Hepatic stellate cell (primary cell): ENCODE results near the gene ZFAND5.
A peak's percentile ranks its signal among the peaks of the same experiment; 100 is the strongest.

Experiments used
- DNase-seq: peaks from one replicate; pipeline ENCODE4 v3.0.0; 2011; ENCODE audit warnings: low spot score

Gene ZFAND5

DNA sequence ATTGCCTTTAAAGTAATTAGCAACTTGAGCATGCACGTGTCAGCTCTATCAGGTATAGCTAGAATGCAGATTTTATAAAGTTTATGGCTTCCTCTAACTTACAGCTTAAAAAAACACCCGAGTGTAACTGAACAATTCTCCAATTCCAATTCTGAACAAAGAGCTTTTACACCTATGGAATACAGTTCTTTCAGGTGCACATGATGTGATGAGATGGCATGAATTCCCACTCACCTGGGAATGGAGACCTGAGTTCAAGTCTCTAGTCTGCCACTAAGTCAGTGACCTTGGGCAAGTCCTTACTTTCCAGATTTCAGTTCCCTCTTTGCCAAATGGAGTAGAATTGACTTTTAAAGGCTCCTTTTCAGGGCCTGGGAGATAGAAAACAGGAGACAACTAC lies 1.8 kb downstream of the ZFAND5 start:
- DNase-seq = no peak

- DNase-seq = peak; percentile 74
These were observed 2.3 kb downstream of the ZFAND5 start for GRCh38 chr9:72362680-72363139.

GRCh38 chr9:72362118-72362531 lies 2.9 kb downstream of the ZFAND5 start:
- no peak for DNase-seq

GRCh38 chr9:72361217-72361616 lies 3.8 kb downstream of the ZFAND5 start:
- DNase-seq = no peak

- DNase-seq = no peak
These were observed 4.7 kb downstream of the ZFAND5 start for GRCh38 chr9:72360324-72360723.

GRCh38 chr9:72356041-72356582 lies 8.9 kb downstream of the ZFAND5 start:
- no peak for DNase-seq

- no peak for DNase-seq
These were observed 9.9 kb downstream of the ZFAND5 start for GRCh38 chr9:72355153-72355552.

DNA sequence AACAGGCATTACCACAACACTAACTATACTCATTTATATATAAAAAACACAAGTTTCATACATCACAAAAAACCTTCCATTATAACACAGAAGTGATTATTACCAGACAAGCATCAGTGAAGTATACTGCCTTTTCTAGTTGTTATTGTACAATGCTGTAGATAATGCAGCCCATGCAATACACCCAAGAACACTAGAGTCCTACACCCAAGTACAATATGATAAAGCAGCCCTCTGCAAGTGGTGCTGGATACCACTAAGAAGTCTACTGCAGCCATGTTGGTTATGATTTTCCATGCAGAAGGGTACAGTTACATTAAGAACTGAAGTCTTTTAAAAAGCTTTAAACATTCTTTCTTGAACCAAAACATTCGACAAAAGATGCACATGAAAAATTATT lies 10.3 kb downstream of the ZFAND5 start:
- DNase-seq = no peak

GRCh38 chr9:72353455-72354116 lies 11.4 kb downstream of the ZFAND5 start:
- no peak for DNase-seq

DNA sequence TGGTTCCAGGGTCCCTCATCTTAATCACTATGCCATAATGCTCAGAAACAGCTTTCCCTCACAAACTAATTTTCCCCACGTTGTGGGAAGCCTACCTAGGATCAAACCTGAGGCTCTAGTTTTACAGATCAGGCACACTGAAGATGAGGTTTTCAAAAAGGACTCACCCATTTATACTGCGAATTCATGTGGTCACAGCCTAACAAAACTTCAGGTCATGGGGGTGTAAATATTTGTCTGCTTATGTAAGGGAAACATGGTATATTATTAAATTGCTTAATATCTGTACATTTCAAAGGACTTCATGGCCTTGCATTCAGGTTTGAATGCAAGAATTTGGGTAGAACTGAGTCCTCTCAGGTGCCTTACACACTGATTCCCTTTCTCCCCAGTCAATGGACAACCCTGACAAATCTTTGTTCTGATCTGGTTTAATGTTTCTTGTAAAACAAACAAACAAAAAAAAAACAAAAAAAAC lies 12.1 kb downstream of the ZFAND5 start:
- DNase-seq = no peak

DNA sequence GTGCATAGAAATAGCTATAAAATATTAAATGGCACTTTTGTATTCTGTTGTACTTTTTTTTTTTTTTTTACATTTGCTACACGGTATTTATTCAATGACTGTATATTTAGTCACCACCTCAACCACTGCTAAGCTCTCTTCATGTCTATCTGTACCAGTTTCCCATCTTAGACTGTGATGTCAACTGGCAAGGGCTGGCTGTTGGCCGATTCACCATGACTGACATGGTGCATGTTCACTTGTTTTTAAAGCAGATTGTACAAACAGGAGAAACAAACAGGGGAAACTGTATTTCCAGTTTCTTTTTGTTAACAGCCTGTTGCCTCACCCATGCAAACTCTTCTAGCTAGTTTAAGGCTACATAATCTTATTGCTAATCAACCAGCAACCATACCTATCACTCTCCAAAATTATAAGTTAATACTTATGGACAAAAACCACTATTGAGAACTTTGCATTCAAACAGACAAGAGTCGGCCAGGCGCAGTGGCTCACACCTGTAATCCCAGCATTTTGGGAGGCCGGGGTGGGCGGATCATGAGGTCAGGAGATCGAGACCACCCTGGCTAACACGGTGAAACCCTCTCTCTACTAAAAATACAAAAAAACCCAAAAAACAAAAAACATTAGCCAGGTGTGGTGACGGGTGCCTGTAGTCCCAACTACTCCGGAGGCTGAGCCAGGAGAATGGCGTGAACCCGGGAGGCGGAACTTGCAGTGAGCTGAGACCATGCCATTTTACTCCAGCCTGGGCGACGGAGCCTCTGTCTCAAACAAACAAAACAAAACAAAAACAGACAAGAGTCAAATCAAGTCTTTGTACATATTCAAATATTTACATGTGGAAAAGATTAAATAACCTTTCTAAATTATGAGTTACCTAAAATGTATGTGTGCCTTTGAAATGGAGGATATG lies 13.2 kb downstream of the ZFAND5 start:
- peak; percentile 44 for DNase-seq

GRCh38 chr9:72349911-72350310 lies 15.1 kb downstream of the ZFAND5 start:
- DNase-seq = no peak

GRCh38 chr9:72349240-72349639 lies 15.8 kb downstream of the ZFAND5 start:
- DNase-seq = no peak

- DNase-seq = no peak
These were observed 18.7 kb downstream of the ZFAND5 start for GRCh38 chr9:72346333-72346732.

DNA sequence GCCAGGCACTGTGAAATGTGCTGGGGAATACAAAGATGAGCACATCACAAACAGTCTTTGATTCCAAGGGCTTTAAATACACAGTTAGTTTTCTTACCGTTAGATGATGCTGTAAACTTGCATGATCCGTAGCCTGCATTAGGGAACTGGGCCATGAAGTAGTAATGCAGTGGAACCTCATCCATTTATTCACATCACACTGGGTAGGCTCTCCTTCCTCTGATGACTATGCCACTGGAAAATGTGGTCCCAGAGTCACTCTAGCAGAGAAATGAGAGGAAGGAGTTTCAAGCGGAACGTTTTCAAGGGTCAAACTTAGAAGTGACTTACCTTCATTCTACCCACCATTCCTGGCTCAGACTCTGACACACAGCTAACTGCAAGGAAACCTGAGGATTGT lies 26.4 kb downstream of the ZFAND5 start:
- DNase-seq = no peak

- no peak for DNase-seq
These were observed 27.7 kb downstream of the ZFAND5 start for GRCh38 chr9:72337286-72337685.

GRCh38 chr9:72334658-72335337 lies 30.2 kb downstream of the ZFAND5 start:
- DNase-seq = no peak

DNA sequence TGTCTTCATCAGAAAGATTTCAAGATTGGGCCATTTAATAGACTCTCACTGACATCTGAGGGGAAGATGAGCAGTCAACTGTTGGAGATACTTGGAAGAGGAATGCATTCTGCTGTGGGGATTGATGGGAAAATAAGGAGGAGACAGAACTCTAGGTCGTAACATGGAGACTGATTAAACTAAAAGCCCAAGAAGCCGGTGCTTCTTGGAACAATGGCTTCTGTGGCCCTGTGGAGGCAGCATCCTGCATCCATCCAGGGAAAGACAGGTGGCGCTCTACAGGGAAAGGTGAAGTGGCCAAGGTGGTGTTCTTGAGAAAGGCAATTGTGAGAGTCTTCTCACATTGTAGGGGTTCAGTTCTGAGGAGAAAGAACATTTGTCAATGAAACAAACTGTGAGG lies 31.3 kb downstream of the ZFAND5 start:
- no peak for DNase-seq

DNA sequence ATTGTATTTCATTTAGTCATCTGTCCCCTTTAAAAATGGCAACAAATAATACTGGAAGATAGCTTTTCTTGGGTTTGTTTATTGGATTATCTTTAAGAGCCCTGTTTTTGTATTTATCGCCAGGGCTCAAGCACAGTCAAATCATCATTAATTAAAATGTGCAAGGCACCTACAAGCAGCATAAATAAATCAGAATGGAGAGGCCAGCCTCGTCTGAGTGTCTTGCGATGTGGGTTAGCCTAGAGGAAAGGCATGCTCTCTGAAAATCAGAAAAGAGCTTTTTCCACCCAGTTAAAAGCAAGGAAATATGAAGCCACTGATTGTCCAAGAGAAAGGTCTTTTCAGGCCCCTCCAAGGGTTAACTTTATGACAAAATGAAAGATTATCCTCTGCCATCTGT lies 31.8 kb downstream of the ZFAND5 start:
- no peak for DNase-seq

DNA sequence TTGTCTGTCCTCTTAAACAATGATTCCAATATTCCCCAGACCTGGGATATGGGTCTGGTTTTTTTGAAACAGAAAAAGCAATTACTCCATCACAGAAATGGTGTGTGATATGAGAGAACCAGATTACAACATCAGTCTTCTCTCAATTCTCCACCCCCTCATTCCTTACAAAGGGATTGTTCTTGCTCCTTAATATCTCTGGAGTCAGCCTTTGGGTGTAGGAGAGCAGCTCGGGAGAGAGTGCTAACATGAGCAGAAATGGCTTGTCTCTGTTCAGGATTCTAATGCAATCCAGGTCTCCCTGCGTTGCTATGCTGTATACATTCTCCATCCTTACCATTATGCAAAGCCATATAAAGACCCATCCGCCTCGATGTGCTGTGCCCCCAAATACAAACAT lies 32.7 kb downstream of the ZFAND5 start:
- DNase-seq = no peak

DNA sequence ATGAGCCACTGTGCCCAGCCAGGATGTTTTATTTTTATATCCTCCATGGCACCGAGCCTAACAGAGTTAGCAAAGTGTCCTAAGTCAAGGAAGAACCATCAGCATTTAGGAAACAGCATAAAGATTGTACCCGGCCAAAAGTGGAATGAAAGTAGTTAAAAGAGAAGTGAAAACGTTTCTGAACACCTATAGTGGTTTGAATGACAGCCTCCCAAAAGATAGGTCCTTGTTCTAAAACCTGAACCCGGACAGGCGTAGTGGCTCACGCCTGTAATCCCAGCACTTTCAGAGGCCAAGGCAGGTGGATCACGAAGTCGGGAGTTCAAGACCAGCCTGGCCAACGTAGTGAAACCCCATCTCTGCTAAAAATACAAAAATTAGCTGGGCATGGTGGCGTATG lies 37.4 kb downstream of the ZFAND5 start:
- DNase-seq = no peak

DNA sequence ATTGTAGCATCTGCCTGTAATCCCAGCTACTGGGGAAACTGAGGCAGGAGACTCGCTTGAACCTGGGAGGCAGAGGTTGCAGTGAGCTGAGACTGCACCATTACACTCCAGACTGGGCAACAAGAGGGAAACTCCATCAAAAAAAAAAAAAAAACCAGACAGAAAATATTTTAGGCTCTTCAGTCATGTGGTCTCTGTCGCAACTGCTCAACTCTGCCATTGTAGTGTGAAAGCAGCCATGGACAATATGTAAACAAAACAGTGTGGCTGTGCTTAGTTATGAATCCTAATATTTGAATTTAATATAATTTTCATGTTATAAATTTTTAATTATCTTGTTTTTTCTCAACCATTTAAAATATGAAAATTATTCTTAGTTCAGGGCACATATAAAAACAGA lies 38.4 kb downstream of the ZFAND5 start:
- DNase-seq = no peak
